ENCODE measurements around the gene PAX7. TPM values are rescaled to one million over a fixed set of nuclear protein-coding genes. Genes with fewer than 3 reads are reported as not detected.

The PAX7 gene
- total RNA-seq, 3 donors from 2014 or later (not counting 1 experiment from before 2014, with no cell fraction given): not detected

DNA sequence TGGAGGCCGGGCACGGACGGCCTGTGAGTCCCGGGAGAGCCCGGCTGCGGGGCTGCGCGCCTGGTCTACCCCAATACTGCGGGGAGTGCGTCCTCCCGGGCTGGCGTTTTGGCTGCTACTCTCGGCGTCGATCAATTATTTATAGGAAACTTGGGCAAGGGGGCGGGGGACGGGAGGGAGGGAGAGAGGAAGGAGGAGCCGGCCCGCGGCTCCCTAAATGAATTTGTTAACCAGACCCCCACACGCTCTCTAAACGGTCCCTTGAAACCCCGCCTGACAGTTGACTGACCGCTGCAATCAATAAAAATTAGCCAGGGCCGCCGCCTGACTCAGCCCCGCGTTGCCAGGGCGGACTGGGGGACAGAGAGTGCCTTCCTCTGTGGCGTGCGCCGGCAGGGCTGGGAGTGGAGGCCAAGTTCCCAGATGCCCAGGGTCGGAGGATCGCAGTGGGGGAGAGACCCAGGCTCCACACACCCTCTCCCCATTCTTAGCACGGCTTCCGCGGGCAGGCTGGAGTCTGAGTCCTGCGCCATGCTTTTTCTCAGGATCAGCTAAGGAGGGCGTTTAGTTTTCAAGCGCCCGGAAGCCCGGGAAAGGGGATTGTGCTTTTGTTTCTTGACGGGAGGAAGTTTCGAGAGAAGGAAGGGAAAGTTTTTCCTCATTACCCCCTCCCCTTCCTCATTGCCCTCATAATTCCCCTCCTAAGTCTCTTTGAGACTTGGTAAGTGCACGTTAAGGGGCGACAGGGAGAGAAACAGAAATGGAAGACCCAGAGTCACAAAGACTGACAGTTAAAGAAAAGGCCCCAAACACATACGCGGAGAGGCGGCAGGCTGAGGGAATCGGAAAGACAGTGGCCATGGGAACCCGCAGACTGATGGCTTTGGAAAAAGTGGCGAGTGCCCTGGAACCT is 6.2 kb downstream of the PAX7 start:
- Mint-ChIP-seq H3K36me3 (peaks cover 7% of the 10 kb centered on the region), H3K27me3 (ENCODE audit: low read depth in 2 of 2) (peaks cover 85 to 95% of the 10 kb centered on the region in 2 donors), H3K4me3 (no peak overlapping the region), H3K4me1 (peaks cover 0 to 6% of the 10 kb centered on the region in 2 donors), H3K9me3 (no peaks in the 10 kb centered on the region), H3K27ac (no peak overlapping the region)
- ATAC-seq: no peak
- H3K27me3 ChIP-seq (ENCODE audit: control insufficient read depth, insufficient read depth, low read length): peaks cover 30% of the 10 kb centered on the region
- no peak overlapping the region for H3K4me3 ChIP-seq (ENCODE audit: low read length)
- TF ChIP-seq, protein P1, sequence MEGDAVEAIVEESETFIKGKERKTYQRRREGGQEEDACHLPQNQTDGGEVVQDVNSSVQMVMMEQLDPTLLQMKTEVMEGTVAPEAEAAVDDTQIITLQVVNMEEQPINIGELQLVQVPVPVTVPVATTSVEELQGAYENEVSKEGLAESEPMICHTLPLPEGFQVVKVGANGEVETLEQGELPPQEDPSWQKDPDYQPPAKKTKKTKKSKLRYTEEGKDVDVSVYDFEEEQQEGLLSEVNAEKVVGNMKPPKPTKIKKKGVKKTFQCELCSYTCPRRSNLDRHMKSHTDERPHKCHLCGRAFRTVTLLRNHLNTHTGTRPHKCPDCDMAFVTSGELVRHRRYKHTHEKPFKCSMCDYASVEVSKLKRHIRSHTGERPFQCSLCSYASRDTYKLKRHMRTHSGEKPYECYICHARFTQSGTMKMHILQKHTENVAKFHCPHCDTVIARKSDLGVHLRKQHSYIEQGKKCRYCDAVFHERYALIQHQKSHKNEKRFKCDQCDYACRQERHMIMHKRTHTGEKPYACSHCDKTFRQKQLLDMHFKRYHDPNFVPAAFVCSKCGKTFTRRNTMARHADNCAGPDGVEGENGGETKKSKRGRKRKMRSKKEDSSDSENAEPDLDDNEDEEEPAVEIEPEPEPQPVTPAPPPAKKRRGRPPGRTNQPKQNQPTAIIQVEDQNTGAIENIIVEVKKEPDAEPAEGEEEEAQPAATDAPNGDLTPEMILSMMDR (IDR thresholded peaks at IDR 0.05): no peak
- H3K27ac ChIP-seq (ENCODE audit: low read length): no peak overlapping the region
- H3K36me3 ChIP-seq (ENCODE audit: control insufficient read depth, insufficient read depth, low read length): no peaks in the 10 kb centered on the region
- H3K4me1 ChIP-seq (ENCODE audit: control insufficient read depth, insufficient read depth, low read length): no peaks in the 10 kb centered on the region
- WGBS (ENCODE audit: insufficient coverage): 6% methylated on average over 39 of the region's 52 CpGs
- intact Hi-C loops (cut with micrococcal nuclease): no loop called here
- no peaks in the 10 kb centered on the region for H3K9me3 ChIP-seq (ENCODE audit: control insufficient read depth, insufficient read depth, low read length)
- peak in 1 of 2 donors; percentile 4 for DNase-seq

DNA sequence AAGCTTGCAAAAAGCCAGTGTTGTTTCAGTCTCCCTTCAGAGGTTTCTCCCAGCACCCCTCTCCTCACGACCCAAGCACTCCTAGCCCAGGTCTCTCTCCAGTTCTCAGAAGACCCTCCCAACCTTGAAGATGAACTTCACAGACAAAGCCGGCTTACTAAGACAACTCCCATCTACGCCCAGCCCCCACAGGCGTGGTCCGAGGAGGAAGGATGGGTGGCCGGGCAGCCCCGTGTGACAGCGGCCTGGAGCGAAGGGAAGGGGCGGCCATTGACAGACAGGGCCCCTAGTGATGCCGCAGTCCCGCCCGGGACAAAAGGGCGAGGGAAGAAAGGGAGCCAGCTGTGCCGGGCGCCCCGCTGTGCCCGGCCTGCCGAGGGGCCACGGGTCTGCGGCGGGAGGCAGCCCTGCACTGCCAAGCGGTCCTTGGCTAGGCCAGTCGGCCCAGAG is 6.9 kb downstream of the PAX7 start:
- no peaks in the 10 kb centered on the region for H3K4me1 ChIP-seq (ENCODE audit: control insufficient read depth, insufficient read depth, low read length)
- H3K27ac ChIP-seq (ENCODE audit: low read length): no peak overlapping the region
- Mint-ChIP-seq H3K27ac (no peak overlapping the region), H3K27me3 (ENCODE audit: low read depth in 2 of 2) (peaks cover 83 to 96% of the 10 kb centered on the region in 2 donors), H3K4me3 (no peak overlapping the region), H3K36me3 (peaks cover 7% of the 10 kb centered on the region), H3K4me1 (peaks cover 0 to 6% of the 10 kb centered on the region in 2 donors), H3K9me3 (no peaks in the 10 kb centered on the region)
- intact Hi-C loops (cut with micrococcal nuclease): no loop called here
- H3K27me3 ChIP-seq (ENCODE audit: control insufficient read depth, insufficient read depth, low read length): peaks cover 32% of the 10 kb centered on the region
- peak in 1 of 2 donors; percentile 3 for DNase-seq
- H3K4me3 ChIP-seq (ENCODE audit: low read length): no peak overlapping the region
- ATAC-seq: no peak
- WGBS (ENCODE audit: insufficient coverage): 7% methylated on average over 24 of the region's 24 CpGs
- H3K9me3 ChIP-seq (ENCODE audit: control insufficient read depth, insufficient read depth, low read length): no peaks in the 10 kb centered on the region
- TF ChIP-seq, protein P1 (IDR thresholded peaks at IDR 0.05): no peak
- H3K36me3 ChIP-seq (ENCODE audit: control insufficient read depth, insufficient read depth, low read length): no peaks in the 10 kb centered on the region

DNA sequence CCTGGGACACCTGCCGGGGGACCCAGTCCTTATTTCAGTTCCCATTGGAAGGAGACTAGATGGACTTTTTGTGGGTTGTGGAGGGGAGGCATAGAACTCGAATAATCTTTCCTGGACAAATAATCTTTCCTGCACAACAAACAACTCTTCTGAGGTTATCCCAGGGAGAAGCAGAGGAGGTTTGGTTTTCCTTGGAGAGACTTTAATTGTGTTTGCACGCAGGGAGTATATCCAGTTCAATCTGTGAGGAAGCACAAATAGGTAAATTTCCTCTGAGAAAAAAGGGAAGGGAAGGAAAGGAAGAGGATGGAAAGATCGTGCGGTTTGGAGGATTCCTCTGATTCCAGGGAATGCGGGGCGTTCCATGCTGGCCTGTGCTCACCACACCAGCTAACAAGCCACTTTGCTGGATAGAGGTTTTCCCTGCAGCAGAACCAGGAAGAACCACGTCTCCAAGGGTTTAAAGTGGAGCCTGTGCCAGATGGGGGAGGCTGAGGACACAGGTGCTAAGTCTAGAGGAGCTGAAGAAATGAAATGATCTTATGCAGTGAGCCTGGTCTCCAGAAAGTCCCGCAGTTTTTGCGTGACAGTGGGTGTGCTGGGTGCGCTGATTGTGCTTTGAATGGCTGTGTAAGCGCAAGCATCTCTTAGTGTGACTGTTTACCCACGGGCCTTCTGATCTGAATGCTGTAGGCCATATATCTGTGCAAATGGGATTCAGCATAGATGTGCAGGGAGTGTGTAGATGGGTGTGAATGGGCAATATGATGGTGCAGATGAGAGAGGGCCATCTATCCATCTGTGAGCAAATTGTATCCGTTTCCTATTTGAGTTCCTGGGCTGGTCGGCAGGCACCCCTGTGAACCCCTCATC is 7.6 kb downstream of the PAX7 start:
- H3K4me1 Mint-ChIP-seq: peaks cover 2 to 6% of the 10 kb centered on the region in 2 donors

More for the DNA sequence above, 7.6 kb downstream of the PAX7 start:
- no peaks in the 10 kb centered on the region for H3K9me3 Mint-ChIP-seq
- no peak overlapping the region for H3K4me3 Mint-ChIP-seq
- H3K27me3 Mint-ChIP-seq (ENCODE audit: low read depth in 2 of 2): peaks cover 84 to 94% of the 10 kb centered on the region in 2 donors
- Histone ChIP-seq H3K36me3 (ENCODE audit: control insufficient read depth, insufficient read depth, low read length) (no peaks in the 10 kb centered on the region), H3K4me1 (ENCODE audit: control insufficient read depth, insufficient read depth, low read length) (no peaks in the 10 kb centered on the region), H3K27ac (ENCODE audit: low read length) (no peak overlapping the region), H3K4me3 (ENCODE audit: low read length) (no peak overlapping the region), H3K9me3 (ENCODE audit: control insufficient read depth, insufficient read depth, low read length) (no peaks in the 10 kb centered on the region), H3K27me3 (ENCODE audit: control insufficient read depth, insufficient read depth, low read length) (peaks cover 31% of the 10 kb centered on the region)
- ATAC-seq (no peak), DNase-seq (peak in 1 of 2 donors; percentile 6)
- intact Hi-C loops (cut with micrococcal nuclease): no loop called here
- 6% methylated on average over 13 of the region's 15 CpGs for WGBS (ENCODE audit: insufficient coverage)
- peaks cover 7% of the 10 kb centered on the region for H3K36me3 Mint-ChIP-seq
- TF ChIP-seq, protein P1 (IDR thresholded peaks at IDR 0.05): no peak
- H3K27ac Mint-ChIP-seq: no peak overlapping the region
